GM19324 (cell line): ENCODE results near the gene SMTNL2.
"Not testable (repeated sequence)": the region's sequence is repeated elsewhere in the genome, so short reads cannot be mapped to it uniquely, and the experiment has no call there.

Experiments used
- ATAC-seq: cut with Tn5 transposase; IDR thresholded peaks from one replicate; pipeline ENCODE4 v1.9.1; 2021; ENCODE audit warnings: mild to moderate bottlenecking, moderate library complexity; ENCODE audit not compliant: unreplicated experiment, low FRiP score

The SMTNL2 gene

DNA sequence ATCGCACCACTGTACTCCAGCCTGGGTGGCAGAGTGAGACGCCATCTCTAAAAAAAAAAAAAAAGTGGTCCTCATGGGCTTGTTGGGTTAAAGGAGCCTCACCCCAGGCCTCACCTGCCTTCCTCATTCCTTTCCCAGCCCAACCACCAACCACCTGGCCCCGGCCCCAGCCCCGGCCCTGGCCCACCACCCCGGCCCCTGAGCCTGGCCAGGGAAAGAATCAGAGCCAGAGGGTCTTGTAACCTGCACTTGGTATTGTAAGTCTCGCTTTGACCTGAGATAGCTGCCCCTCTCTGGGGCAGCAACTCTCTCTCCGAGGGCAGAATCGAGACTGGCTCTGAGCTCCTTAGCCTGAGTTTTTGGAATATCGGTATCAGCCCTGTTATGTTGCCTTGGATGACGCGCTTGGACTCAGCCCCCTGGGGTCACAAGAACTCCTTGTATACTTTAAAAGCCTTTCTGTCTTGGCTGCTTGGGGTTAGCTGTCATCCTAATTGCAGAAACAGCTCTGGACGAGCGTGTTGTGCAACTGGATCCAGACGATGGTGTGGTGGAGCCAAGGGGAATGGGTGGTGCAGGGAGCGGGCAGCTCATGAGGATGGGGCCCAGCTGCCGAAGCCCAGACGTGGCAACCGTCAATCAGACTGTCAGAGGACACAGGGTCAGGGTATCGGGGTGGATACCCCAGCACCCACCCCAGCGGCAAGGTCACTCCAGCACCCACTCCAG lies 14.6 kb downstream of the SMTNL2 start:
- ATAC-seq: no peak

DNA sequence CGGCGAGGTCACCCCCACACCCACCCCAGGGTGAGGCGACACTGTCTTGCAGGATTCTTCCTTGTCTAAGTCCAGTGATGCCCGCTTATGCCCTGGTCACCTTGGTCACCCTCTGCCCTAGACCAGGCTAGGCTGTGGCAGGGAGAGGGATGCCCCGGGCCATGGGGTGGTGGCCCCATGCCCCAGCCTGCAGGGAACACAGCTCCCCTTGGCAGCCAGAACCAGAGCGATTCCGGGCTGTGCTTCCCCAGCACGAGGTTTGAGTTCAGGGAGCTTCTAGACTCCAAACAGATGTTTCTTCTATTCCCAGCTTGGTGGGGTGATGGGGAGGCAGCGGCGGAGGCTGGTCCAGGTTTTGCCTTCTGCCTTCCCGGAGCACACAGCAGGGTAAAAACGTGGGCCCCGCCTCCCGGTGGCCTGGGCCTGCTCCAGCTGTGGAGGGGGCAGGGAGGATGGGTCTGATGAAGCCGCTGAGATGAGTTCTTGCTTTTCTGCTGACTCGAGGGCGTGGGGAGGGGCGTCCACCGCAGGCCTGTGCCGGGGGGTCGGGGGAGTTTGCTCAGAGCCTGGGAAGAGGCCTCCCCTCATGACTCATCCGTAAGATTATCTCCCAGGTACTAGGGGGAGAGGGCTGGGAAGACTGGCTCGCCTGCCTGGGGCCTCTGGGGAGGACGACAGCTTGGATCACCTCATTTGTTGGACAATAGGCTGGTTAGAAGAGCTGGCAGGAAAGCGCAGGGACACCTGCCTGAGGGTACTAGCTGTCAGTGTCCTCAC lies 15.4 kb downstream of the SMTNL2 start:
- no peak for ATAC-seq

DNA sequence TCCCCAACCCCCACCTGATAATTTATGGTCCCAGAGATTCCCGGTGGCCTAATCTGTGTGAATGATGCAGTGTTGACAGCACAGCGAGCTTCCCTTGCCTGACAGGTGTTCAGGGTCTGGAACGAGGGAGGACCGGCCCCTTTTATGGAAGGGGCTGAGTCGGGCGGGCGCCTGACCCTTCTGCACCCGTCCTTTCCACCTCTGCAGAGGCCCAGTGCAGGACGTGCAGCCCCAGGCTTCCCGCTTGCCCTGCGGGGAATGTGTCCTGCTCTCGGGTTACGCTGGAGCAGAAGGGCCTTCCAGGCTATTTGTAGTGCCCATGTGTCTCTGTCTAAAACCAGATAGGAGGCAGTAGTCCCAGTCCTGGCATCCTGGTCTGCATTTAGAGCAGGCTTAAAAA lies 16.2 kb downstream of the SMTNL2 start:
- no peak for ATAC-seq

DNA sequence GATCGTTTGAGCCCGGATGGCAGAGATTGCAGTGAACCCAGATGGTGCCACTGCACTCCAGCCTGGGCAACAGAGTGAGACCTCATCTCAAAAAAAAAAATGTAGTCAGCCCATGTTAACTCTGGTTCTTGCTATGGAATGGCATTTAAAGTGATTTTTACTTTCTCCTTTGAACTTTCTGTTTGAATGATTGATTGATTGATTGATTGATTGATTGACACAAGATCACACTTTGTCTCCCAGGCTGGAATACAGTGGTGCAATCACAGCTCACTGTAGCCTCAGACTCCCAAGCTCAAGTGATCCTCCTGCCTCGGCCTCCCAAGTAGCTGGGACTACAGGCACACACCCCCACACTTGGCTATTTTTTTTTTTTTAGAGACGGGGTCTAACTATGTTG lies 17.0 kb downstream of the SMTNL2 start:
- ATAC-seq: no peak

DNA sequence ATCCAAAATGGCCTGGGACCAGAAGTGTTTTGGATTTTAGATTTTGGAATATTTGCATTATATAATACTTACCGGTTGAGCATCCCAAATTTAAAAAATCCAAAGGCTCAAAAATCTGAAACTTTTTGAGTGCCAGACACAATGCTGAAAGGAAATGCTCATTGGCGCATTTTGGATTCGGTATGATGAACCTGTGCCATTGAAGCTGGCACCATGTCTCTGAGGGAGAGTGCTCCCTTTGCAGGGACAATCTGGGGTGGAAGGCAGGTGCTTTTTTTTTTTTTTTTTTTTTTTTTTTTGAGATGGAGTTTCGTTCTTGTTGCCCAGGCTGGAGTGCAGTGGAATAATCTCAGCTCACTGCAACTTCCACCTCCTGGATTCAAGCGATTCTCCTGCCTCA lies 17.7 kb downstream of the SMTNL2 start:
- ATAC-seq: no peak

DNA sequence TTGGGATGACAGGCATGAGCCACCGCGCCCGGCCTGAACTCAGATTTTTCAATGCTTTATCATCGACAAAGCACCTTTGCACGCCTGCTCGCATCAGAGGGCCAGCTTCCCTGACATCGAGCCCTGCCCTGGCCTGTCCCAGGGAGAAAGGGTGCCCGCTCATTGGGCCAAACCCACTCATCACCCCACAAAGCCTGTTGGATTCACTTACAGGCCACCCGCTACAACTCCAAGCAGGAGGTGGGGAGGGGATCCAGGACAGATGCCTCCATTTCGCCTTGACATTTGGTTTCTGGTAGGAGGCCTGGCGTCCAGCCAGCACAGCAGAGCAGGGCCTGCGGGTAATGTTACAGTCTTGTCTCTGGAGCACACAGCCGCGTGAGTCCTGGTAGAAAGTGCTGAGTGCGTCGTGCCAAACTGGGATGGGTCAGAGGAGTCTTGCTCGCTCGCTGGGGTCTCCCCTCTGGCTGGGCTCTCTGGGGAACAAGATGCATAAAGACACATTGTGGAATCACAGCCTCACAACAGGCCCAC lies 19.8 kb downstream of the SMTNL2 start:
- no peak for ATAC-seq

DNA sequence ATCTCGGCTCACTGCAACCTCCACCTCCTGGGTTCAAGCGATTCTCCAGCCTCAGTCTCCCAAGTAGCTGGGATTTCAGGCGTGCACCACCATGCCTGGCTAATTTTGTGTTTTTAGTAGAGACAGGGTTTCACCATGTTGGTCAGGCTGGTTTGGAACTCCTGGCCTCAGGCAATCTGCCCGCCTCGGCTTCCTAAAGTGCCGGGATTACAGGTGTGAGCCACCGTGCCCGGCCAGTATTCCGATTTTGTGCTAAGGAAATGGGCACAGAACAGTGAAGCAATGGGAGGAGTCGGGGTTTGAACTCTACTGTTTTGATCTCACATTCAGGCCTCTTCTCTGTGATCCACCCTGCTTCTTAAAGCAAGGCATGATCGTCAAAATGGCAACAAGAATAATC lies 20.4 kb downstream of the SMTNL2 start:
- ATAC-seq: not testable (repeated sequence)

DNA sequence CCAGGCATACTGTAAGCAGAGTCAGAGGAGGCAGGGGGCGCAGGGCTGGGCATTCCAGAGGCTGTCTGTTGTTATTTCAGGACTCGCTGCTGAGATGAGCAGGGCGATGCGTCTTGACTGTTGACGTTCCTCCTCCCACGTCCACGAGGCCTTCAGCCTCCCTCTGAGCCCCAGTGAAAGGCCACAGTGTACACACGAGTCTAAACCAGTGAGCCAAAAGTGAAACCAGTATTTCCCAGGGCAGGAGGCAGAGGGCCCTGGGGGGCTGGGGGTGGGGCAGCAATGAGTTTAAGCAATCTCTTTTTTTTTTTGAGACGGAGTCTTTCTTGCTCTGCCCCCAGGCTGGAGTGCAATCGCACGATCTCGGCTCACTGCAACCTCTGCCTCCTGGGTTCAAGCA lies 21.5 kb downstream of the SMTNL2 start:
- no peak for ATAC-seq

DNA sequence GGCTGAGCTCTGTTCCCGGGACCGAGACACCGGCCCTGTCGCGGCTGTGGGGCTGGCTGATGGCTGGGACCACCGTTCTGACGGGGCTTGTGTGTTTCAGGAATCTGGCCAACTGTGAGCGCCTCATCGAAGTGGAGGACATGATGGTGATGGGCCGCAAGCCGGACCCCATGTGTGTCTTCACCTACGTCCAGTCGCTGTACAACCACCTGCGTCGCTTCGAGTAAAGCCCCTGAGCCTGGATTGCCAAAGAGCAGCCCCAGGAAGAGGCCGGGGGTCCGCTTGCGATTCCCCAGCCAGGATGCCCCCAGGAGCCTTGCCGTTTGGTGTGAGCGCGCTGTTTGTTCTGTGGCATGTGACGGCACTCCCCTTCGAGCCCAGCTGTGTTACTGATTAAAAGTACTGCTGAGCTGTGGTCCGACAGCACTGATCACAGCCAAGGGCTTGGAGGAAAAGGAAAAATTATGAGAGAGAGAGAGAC lies 23.0 kb downstream of the SMTNL2 start:
- no peak for ATAC-seq

DNA sequence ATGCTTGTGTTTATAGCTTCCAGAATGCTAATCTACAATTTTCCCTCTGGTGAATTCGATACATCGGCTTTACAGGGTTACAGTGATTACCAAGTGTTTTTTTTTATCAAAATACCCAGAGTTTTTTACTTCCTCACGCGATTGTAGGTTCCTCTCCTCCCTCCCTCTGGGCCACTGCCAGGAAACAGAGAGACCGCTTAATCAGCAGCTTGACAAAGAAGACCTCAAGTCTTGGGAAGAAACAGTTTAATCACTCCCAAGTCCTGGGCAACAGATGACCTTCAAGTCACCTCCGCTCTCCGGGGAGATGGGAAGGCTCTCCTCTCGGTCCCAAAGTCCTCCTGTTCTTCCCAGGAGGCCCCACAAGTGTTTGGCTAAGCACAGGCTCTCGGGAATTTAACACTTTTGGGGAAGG lies 23.5 kb downstream of the SMTNL2 start:
- no peak for ATAC-seq

DNA sequence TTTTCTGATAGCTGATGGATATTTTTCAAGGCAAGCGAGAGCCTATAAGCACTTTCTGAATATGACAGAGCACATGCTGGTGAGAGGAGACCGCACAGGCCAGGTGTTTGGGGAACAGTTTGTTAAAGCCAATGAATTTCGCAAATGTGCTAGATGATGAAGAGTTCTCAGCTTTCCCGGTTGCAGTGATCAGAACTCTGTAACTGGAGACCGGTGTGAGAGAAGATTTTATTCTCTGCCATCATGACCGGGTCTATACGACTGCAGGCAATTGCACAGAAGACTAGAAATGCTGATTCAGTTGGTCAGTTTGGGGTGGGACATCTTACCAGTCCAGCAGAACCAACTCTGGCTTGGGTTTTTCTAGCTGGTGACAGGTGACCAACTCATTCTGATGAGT lies 25.4 kb downstream of the SMTNL2 start:
- no peak for ATAC-seq

DNA sequence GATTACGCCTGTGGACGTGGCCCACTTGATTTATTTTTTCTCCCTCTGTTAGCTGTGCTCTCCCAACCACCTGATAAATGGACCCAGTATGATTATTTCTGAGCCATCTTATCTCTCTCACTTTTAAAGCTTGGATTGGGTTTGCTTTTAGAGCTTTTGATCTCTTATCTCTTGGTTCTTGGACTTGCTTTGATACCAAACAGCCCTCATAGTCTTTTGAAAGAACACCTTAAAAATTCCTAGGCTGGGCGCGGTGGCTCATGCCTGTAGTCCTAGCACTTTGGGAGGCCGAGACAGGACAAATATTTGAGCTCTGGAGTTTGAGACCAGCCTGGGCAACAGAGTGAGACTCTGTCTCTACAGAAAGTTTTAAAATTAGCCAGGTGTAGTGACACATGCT lies 25.8 kb downstream of the SMTNL2 start:
- no peak for ATAC-seq

DNA sequence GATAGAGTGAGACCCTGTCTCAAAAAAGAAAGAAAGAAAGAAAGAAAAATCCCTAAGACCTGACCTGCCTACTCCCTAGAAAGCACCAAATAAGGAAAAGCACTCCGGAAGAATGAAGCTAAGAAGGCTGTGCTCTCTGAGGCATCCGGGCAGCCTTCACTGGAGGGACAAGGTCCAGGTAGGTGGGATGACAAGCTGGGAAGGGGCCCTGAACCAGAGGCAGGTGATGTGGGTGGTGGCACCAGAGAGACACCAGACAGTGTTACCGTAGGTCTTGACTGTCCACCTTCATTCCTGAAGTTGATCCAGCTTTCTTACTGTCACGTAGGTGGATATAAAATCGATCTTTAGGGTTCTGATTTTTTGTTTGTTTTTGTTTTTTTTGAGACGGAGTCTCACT lies 26.3 kb downstream of the SMTNL2 start:
- no peak for ATAC-seq

DNA sequence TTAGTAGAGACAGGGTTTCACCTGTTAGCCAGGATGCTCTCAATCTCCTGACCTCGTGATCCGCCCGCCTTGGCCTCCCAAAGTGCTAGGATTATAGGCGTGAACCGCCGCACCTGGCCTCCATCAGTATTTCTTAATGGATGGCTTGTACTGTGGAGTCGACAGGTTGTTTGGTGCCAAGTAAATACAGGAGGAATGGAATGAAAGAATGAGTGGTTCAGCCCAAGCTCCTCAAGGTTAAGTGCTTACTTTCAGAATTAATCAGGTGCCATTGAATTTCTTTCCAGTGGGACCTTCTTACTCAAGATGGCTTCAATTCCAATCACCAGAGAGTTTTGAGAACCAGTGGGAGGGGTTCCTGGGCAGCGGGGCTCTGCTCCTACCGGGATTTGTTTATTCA lies 32.1 kb downstream of the SMTNL2 start:
- ATAC-seq: no peak

DNA sequence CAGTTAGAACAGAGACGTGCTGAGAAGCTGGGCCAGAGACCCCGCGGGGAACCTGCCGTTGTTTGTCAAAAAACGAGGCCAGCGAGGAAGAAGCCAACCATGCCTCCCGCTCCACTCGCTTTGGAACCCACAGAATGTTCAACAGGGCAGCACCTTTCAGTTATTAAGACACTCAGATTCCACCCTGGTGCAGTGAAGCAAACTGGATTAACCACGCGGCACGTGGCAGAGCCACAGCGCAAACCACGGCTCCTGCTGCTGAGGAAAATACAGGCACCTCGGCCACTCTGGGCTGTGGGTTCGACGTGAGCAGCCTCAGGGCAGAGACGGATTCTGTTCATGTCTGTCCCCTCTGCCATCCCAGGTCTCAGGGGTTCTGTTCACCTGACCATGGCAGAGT lies 32.8 kb downstream of the SMTNL2 start:
- no peak for ATAC-seq

DNA sequence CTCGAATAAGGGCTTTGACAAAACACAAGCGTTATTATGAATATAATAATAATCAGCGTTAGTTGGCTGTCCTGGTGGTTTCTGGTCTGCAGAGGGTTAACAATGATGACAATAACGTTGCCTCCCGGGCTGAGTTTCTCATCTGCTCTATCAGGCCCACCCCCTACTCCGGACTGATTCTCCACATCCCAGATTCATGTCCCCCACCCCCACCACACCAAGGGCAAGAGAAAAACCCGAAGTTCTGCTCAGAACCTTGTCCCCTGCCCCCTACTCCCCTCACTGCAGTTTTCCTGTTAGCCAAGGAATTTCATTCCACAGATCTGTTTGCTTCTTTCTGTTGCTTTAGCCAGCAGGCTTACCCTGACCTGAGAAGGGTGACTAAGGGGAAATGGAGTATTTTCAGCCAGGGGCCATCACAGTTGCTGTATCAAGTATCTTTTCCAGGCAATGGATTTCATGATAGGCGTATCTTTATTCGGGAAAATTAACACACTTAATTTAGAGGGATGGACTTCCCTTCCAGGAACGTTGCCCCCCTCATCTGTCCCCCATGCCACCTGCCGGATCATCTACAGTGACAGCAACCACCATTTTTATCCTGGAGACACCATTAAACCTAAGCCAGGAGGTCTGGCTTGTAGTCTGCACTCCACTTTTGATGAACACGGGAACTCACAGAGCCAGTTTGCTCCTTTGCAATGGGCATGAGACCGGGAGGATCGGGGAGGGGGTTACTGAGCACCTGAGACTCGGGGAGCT lies 33.4 kb downstream of the SMTNL2 start:
- ATAC-seq: no peak

DNA sequence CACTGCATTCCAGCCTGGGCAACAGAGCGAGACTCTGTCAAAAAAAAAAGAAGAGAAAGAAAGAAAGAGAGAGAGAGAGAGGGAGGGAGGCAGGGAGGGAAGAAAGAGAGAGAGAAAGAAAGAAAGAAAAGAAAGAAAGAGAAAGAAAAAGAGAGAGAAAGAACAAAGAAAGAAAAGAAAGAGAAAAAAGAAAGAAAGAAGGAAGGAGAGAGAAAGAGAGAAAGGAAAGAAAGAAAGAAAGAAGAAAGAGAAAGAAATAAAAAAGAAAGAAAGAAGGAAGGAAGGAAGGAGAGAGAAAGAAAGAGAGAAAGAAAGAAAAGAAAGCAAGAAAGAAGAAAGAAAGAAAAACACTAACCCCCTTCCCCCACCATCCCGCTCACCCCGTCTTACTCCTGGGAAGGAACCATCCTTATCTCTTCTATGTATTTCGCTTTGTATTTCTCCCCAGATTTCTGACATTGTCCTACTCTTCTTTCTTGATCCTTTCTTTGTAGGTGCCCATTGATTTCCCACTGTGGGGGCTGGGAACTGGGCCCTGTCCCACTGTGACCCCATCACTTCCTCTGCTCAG lies 36.3 kb downstream of the SMTNL2 start:
- no peak for ATAC-seq

DNA sequence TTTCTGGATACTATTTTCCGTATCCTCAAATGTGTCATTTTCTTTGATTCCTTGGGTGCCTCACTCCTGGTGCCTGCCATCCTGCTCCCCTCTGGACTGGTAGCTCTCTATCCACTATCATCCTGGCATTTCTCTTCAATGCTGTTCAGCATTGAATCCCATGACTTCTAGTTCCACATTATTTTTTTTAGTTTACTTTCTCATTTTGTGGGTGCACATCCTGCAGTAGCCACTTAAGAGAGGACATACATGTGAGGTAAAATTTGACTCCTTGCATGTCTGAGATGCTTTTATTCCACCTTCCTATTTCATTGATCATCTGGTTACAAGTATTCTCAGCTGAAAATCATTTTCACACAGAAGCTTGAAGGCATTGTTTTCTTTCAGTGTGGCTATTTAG lies 38.0 kb downstream of the SMTNL2 start:
- ATAC-seq: no peak

DNA sequence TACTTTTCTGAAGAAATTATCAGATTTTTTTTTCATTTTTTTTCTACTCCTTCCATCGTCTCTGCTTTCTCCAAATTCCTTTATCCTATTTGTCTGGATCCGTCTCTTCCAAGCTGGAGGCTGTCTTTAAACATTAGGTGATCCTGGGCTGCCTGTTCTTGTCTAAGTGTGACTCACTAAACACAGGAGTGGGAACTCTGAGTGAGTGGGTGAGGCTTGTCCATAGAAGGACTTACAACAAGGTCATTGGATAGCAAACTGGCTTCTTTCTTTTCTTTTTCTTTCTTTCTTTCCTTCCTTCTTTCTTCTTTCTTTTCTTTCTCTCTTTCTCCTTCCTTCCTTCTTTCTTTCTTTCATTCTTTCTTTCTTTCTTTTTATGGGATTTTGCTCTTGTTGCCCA lies 38.9 kb downstream of the SMTNL2 start:
- no peak for ATAC-seq

DNA sequence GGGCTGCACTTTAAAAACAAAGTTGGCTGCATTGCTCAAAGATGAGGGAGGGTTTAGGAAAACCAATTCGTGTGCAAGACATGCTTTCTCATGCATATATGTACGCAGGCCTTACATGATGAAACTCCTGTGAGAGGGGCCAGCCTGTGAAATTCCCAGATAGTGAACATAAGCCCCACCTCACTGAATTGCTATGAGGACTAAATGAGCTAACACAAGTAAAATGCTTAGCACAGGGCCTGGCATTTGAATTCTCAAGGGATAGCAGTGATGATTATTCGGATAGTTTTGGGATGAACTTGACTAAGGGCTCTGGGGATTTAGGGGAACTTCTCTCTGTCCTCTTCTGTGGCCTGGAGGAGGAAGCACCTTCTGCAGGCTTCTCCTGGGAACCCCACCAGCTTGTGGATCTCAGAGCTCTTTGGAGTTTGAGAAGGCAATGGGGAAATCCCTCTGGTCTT lies 40.2 kb downstream of the SMTNL2 start:
- ATAC-seq: not testable (repeated sequence)
